Hematopoietic multipotent progenitor cell treated with erythropoietin and hydrocortisone succinate and interleukin-3 and kit ligand, for 6 days (in vitro differentiated cells): ENCODE results near the gene CPA5.
"Not testable (repeated sequence)": the region's sequence is repeated elsewhere in the genome, so short reads cannot be mapped to it uniquely, and the experiment has no call there.

Source experiments
- DNase-seq: peaks from one replicate; pipeline ENCODE4 v3.0.0-alpha.2; 2015

The CPA5 gene

GRCh38 chr7:130361681-130362080, 17.1 kb downstream of the CPA5 start:
- no peak for DNase-seq

DNA sequence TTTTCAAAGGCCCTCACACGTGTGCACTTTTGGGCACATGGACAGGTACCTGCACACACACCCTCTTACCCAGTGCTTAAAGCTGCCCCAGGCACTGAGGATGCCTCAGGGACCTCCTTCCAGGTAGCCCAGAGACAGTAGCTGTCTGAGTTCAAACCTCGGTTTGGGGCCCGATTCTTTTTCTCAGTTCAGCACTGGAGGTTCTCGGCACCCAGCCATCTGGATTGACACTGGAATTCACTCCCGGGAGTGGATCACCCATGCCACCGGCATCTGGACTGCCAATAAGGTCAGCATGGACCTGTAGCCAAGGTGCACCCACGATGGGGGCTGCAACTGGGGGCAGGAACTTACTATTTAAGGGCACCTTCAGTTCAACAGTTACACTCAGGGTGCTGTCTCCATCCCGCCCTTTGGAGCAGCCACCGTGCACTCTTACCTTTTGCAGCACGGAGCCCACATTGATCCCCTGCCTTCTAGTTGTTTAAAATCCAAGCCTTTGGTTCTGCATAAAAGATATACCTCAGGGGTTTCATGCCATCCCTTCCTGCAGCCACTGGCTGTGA, 17.7 kb downstream of the CPA5 start:
- no peak for DNase-seq

GRCh38 chr7:130363026-130363847, 18.6 kb downstream of the CPA5 start:
- DNase-seq = no peak

- DNase-seq = peak; percentile 23
Observed at GRCh38 chr7:130364451-130364850, 19.8 kb downstream of the CPA5 start.

GRCh38 chr7:130365088-130365487, 20.5 kb downstream of the CPA5 start:
- no peak for DNase-seq

GRCh38 chr7:130365511-130366441, 21.2 kb downstream of the CPA5 start:
- no peak for DNase-seq

DNA sequence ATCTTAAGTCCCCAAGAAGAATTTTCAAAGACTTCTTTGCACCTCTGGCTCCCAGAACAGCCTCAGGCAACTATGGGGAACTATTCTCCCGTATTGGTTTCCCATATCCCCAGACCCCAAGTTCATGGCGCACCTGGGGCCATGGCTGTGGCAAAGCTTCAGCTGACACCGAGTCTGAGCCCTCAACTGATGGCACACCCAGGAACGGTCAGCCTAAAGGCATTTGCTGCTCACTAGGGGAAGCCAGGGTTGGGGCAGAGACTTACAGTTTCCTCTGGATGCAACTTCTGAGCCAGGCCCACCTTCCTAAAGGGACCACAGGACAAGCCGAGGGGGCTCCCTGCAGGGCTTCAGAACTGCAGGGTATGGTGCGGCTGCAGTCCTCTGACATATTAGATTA, 21.9 kb downstream of the CPA5 start:
- no peak for DNase-seq

GRCh38 chr7:130367088-130367755, 22.6 kb downstream of the CPA5 start:
- no peak for DNase-seq

DNA sequence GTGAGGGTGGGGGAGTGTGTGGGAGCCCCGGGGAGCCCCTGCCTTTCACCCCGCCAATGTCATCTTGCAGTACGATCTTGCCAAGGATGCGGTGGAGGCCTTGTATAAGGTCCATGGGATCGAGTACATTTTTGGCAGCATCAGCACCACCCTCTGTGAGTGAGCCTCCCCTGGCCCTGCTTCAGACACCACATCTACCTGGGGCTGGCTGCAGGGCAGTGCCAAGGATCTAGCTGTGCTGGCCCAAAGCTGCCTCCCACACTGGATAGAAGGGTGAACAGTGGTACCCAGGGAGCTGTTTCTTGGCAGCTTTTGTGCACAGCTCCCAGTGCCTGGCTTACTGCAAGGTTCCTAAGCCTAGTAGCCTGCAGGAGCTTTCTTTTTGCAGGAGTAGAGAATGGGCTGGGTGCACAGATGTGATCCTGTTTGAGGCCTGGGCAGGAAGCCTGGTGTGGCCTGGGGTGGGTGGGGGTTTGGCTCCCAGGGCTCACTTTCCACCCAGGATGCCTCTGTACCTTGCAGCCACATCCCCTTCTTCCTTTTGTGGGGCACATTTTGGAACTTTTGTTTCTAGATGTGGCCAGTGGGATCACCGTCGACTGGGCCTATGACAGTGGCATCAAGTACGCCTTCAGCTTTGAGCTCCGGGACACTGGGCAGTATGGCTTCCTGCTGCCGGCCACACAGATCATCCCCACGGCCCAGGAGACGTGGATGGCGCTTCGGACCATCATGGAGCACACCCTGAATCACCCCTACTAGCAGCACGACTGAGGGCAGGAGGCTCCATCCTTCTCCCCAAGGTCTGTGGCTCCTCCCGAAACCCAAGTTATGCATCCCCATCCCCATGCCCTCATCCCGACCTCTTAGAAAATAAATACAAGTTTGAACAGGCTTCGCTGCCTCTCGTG, 23.5 kb downstream of the CPA5 start:
- DNase-seq = no peak

GRCh38 chr7:130369110-130369711, 24.6 kb downstream of the CPA5 start:
- DNase-seq = peak; percentile 55

- no peak for DNase-seq
Observed at GRCh38 chr7:130369831-130370550, 25.4 kb downstream of the CPA5 start.

DNA sequence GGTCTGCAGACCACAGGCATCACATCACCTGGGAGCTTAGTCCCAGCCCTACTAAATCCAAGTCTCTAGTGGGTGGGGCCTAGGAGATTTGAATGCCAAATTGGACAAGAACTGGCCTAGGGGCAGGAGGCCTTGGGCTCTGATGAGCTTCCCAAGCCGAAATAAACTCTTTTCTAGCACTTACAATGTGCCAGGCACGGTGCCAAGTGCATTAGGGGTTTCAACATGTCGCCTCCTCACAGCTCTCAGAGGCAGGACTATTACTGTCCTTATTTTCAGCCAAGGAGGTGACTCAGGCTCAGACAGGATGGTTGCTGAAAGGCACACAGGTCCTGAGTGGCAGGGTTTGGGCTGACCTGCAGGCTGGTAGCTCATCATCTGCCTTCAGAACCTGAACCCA, 26.4 kb downstream of the CPA5 start:
- no peak for DNase-seq

- DNase-seq = no peak
Observed at GRCh38 chr7:130372402-130373165, 28.0 kb downstream of the CPA5 start.

DNA sequence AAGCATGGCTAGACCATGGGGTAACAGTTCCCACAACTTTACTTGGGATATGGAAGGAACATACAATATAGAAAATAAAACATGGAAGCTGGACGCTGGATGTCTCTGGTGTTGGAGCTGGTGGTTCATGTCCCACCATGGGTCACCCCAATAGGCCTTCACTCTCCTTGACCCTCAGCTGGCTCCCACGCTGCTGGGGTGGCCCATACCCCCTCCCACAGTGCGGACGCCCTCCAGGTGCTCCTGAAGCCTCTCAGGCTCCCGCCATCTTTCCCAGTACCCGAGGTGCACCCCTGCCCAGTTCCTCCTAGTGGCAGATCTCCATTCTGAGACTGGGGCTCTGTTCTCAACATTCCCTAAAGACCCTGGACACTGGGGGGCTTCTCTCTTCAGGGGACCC, 29.9 kb downstream of the CPA5 start:
- DNase-seq = no peak

- DNase-seq = not testable (repeated sequence)
Observed at GRCh38 chr7:130376461-130376860, 31.8 kb downstream of the CPA5 start.

DNA sequence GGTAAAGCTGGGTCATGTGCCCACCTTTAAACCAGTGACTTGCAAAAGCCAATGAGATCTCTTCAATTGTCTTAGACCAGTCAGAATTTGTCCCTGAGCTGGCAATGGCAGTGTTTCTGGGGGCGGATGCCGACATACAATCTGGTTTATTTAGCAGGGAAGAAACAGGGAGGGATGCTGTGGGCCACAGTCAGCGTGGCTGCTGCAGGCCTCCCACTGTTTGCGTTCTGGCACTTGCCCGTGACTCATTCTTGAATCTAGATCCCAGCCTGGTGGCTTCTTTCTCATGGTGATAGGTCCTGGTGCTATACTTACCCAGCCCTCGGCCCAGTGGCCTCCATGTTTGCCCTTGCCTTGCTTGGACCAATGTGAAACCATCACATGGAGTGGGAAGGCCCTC, 32.6 kb downstream of the CPA5 start:
- DNase-seq = no peak

DNA sequence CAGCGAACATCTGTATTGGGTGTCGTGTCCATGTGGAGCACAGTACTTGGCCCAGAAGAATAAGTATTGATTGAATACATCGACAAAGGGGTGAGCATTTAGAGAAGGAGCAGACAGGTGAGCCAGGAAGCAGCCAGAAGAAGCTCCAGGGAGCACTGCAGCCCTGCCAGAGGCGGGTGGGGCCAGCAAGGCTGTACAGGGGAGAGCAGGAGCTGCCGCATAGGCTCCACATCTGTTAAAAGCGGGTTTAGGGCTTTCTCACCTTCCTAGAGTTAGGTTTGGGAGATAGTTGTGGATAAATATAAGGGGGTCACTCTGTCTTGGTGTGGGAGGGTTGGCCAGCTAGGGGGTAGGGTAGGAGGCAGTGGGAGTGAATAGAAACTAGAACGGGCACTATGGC, 34.4 kb downstream of the CPA5 start:
- no peak for DNase-seq

DNA sequence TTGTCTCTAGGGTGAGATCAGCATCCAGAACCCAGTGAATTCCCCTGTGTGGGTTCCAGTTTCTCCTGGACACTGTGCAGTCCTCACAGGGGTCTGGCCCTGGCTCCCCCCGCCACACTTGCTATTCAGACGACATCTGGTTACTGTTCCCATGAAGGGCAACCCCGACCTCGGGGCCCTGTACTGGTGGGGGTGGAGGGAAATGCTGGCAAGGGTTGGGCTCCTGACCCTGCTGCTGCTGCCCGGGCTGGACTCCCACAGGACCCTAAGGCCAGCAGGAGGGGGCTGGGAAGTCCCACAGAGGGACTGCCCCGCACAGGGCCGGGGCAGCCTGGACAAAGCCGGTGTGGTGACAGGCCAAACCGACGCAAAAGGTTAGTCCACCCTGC, 34.9 kb downstream of the CPA5 start:
- no peak for DNase-seq

GRCh38 chr7:130379921-130380860, 35.6 kb downstream of the CPA5 start, which contains the start of gene CPA1:
TSS of gene CPA1 (plus strand) at chr7:130380494. CDS start at chr7:130380521, 27 bp downstream.
- DNase-seq = no peak
